ENCODE results near the gene TSPAN5. TPM values are rescaled to one million over a fixed set of nuclear protein-coding genes. Genes with fewer than 3 reads are reported as not detected.

Gene TSPAN5
- polyA plus RNA-seq, 12 donors: 12.2 to 27.4 (median 17.4) TPM; not detected in 1

- no peak for DNase-seq
Observed at GRCh38 chr4:98674404-98675173, 16.2 kb upstream of the TSPAN5 start.

DNA sequence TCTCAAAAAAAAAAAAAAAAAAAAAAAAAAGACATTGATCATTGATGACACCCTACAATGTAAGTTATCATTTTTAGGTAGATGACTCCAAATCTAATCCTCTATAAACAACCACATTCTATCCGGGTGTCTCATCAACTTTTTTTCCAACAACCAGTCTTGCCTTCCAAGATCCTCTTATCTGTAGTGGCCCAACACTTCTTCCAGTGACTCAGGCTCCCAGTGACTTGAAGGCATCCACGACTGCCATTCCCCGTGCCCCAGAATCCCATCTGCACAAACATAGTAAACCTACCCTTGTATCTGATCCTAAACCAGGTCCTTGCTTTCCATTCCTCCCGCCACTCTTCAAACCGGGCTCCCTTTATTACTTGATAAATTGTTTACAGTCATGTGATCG is 15.6 kb upstream of the TSPAN5 start:
- DNase-seq: no peak

DNA sequence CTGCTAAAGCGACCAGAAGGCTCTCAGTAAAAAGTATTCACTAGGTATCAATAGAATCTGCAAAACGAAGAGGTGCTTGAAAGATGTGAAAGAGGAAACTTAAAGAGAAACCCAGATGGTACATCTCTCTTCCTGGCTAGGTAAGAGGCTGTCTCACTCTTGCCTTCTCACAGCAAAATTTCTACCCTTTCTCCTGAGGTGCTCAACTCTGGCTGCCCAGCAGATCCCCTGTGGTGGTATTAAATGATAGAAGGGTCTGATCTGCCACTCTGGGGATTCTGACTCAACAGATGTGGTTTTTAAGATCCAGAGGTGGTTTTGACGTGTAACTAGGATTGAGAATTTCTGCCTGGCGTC is 14.9 kb upstream of the TSPAN5 start:
- DNase-seq: no peak

- DNase-seq: no peak
Observed at GRCh38 chr4:98672583-98673287, 14.3 kb upstream of the TSPAN5 start.

GRCh38 chr4:98671131-98671530 is 12.7 kb upstream of the TSPAN5 start:
- DNase-seq: no peak

DNA sequence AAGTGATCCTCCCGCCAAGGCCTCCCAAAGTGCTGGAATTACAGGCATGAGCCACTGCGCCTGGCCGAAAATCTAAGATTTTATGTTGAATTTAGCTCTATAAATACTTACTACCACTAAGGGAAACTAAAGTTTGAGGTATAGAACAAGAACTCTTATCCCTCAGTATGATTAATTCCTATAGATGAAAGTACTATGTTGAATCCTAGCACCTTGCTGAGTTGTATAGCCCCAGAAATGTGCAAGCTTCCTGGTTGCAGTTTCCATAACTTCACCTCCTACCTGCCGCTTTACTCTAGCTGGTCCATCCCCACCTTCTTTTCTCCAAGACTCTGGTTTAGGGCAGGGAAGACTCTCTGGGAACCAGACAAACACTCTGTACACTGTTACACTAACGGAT is 11.8 kb upstream of the TSPAN5 start:
- DNase-seq: no peak

DNA sequence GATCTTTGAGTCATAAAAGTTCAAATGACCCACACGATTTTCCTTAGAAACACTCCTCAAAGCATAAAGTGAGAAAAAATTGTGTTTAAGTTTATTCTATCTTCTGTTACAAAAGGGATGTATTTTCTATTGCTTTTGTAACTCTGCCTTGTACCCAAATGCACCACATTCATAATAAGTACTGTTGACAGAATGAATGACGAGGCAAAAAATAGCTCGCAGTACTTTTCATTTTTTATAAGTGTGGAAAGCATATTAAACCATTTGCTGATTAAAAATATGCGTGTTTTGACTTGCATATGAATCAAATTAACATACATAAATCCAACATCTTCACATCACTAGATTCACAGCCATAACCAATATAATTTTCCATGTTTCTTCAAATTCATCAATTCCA is 11.2 kb upstream of the TSPAN5 start:
- no peak for DNase-seq

DNA sequence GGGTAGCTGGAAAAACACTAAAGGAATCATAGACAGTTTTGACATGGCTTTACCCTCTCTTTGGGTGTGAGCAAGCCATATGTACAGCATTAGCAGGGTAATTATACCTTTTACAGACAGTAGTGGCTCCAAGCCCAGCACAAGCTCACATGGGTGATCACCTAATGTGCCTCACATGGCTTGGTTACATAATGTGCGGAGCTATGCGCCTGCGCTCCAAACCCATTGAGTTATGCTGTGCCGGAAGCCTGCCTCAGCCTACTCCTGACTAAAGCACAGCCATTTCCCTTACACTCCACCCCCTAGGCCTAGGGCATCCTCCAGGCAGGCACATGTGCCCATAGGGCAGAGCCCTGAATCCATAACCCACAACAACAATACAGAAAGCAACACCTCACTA is 6.5 kb upstream of the TSPAN5 start:
- no peak for DNase-seq

- DNase-seq: no peak
Observed at GRCh38 chr4:98663226-98664006, 5.0 kb upstream of the TSPAN5 start.

DNA sequence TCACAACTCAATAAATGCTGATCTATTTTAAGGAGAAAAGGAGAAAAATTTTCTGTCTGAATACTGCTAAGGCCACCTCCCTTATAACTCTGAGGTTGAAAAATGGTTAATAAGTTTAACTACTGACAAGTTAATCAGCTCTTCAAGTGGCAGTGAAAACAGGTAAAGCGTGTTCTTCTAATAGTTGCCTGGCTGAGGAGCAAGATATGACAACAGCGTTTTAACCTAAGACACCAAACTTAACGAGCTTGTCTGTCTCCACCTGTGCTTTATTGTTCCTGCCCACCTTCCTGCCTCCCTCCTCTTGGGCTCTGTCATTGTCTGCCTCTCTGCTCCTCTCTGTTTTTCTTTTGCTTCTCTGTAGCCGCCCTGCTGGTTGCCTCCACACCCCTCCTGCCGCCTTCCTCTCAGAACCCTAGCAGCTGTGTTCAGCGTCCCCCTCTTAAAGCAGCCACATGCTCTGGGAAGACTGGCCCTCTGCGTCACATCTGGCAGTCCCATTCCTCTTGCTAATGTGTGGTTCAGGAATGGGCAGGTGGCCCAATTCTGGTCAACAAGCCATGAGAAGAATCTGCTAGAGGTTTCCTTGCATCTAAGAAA is 4.3 kb upstream of the TSPAN5 start:
- no peak for DNase-seq

DNA sequence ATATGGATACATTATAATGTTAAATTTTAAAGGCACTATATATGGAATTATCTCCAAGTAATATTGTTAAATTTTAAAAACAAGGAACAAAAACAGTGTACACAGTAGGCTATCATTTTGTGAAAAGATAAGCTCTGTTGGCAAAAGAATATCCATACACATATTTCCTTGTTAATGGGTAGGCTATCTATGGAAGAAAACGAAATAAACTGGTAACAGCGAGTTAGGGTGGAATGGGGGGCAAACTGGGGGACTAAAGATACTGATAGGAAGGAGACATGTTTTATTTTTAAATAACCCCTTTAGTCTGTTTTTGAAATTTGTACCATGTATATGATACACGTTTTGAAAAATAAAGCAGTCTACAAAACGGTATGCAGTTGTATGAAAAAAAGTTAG is 3.6 kb upstream of the TSPAN5 start:
- DNase-seq: no peak

DNA sequence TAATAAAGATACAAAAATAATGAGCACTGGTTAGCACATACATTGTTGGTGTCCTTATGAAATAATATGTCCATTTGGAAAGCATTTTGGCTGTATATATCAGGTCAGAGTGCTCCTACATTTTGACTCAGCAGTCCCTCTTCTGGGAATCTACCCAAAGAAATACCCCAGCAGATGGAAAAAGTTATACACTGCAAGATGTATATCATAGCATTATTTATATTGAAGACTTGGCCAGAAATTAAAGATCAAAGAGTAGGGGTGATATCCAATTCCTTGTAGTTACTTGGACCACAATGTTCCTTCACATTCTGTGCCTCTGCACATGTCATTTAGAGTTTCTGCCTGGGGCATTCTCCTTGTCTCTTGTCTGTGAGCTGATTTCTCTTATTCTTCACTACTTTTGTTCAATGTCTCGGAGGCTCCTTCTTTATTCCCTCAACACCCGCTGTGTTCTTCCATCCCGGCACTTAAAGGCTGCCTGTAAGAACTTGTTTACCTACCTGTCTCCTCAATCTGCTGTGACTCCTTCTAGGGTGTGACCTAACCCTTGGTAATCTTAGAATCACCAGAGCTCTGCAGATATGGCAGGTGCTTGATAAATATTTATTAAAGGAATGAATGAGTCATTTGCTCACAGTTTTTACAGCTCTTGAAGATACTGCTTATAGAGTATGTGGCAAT is 3.1 kb upstream of the TSPAN5 start:
- no peak for DNase-seq

DNA sequence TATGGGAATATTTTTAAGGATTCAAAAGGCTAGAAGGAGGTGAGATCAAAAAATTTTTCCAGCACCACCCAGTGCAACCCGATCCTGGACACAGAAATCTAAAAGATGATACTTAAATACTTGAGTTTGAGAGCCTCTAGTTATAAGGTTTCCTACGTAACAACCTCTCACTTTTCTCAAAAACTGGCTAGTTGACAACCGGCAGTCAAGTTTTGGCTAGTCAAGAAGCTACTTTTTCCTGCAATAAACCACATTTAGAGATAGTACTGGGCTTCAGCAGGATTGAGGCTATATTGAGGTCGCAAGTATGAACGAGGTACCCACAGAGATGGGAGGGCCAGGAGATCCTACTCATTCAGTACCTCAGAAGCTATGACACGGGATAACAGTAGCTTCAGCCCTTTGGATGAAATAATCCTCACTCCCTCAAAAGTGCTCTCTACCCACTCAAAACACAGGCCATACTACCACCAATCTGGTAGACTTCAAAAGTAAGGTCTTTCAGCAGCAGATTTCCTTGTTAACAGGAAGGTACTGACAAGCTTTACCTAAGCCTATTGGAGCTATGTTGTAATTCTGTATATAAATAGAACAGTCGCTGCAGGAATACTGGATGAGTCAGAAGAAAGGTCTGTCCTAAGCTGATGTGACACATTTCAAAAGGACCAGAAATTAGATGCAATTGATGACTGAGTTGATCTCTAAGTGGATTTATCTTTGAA is 1.5 kb upstream of the TSPAN5 start:
- DNase-seq: no peak

- DNase-seq: peak; percentile 55
Observed at GRCh38 chr4:98659106-98659592, 738 bp upstream of the TSPAN5 start.

- peak; percentile 56 for DNase-seq
Observed at GRCh38 chr4:98657531-98658286, 702 bp downstream of the TSPAN5 start.

GRCh38 chr4:98656886-98657285 is 1.5 kb downstream of the TSPAN5 start:
- no peak for DNase-seq

DNA sequence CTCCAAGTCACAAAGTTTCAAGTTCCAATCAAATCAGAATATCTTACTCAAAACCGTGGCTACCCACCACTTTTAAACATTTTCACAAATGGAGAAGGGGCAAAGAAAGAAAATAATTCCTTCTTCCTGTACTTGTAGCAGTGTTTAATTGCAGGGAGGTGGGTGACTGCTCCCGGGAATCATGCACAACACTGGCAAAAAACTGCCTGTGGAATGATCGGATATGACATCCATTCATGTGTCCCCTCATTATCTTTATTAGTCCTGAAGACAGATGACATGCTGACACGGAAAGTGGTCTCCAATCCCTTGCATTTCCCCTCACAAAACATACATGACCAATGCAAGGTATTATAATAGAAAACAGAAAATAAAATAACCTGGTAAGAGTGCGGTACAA is 2.0 kb downstream of the TSPAN5 start:
- no peak for DNase-seq

GRCh38 chr4:98653890-98654867 is 4.2 kb downstream of the TSPAN5 start:
- no peak for DNase-seq

- DNase-seq: no peak
Observed at GRCh38 chr4:98652996-98653395, 5.4 kb downstream of the TSPAN5 start.

All from muscle of arm (tissue), 12 donors.